GM18511 (cell line): Measurements from ENCODE around the gene CST5.
"Not testable (repeated sequence)": the region's sequence is repeated elsewhere in the genome, so short reads cannot be mapped to it uniquely, and the experiment has no call there.

ENCODE experiments used
- ATAC-seq: cut with Tn5 transposase; IDR thresholded peaks from one replicate; pipeline ENCODE4 v1.9.1; 2021; ENCODE audit warnings: mild to moderate bottlenecking, moderate library complexity; ENCODE audit not compliant: unreplicated experiment

CST5 gene

GRCh38 chr20:23856736-23857135, 22.8 kb downstream of the CST5 start:
- ATAC-seq, result no peak

- ATAC-seq, result no peak
These were observed 23.3 kb downstream of the CST5 start for GRCh38 chr20:23856226-23856625.

- no peak for ATAC-seq
These were observed 37.9 kb downstream of the CST5 start for GRCh38 chr20:23841693-23842092.

DNA sequence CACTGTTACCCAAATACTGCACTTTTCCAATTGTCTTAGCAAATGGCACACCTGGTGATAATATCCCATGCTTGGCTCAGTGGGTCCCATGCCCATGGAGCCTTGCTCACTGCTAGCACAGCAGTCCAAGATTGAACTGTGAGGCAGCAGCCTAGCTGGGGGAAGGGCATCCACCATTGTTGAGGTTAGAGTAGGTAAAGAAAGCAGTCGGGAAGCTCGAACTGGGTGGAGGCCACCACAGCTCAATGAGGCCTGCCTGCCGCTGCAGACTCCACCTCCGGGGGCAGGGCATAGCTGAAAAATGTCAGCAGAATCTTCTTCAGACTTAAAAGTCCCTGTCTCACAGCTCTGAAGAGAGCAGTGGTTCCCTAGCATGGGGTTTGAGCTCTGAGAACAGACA, 43.8 kb downstream of the CST5 start:
- ATAC-seq, result no peak

- no peak for ATAC-seq
These were observed 46.6 kb downstream of the CST5 start for GRCh38 chr20:23832775-23833513.

- ATAC-seq, result not testable (repeated sequence)
These were observed 47.6 kb downstream of the CST5 start for GRCh38 chr20:23831961-23832360.

- ATAC-seq, result no peak
These were observed 53.0 kb downstream of the CST5 start, which contains the start of gene CST2 for GRCh38 chr20:23826541-23827021. Gene CST2, minus strand, starts transcription at chr20:23826729. Its CDS starts 69 bp downstream, at chr20:23826660.
